A549 (cell line): ENCODE data around the gene PDE6C. TPM values are rescaled to one million over a fixed set of nuclear protein-coding genes. Genes with fewer than 3 reads are reported as not detected.

Experiments
- ATAC-seq, 2 experiments: fragments of 200-7000 bp in 1 of 2; fragments of >200 bp in 1 of 2; cut with Nextera tagmentation in 1 of 2; cut with Tn5 transposase in 1 of 2; 3 replicates each; pipeline versions ENCODE4 v1.8.0 to v1.9.1; 2018 to 2020; ENCODE audit warnings: mild to moderate bottlenecking in 1 of 2, moderate library complexity in 1 of 2
- CTCF ChIA-PET: fragments of 300-600 bp; sonication (Branson Sonifier 250); formaldehyde crosslinking; extraction: SDS; loops from one replicate; lab custom pipeline; 2021; ENCODE audit warnings: antibody characterized with exemption, inconsistent platforms; lab: Yijun Ruan, JAX
- POLR2A ChIA-PET: fragments of 350-600 bp; formaldehyde crosslinking; extraction: SDS; loops from one replicate; lab custom pipeline; 2021; ENCODE audit warnings: antibody characterized with exemption, inconsistent platforms; lab: Yijun Ruan, JAX
- DNase-seq, 2 experiments: peaks; one replicate each; pipeline versions ENCODE4 v3.0.0 to v3.0.0-alpha.2; 2011 to 2016; ENCODE audit warnings: low read depth in 1 of 2, low spot score in 1 of 2
- FAIRE-seq: peaks from 2 replicates; lab custom pipeline; 2011; peaks lifted over from hg19 to GRCh38; lab: Jason Lieb, UNC
- H3K27ac ChIP-seq, 2 experiments: fragments of >200 bp; sonication (Bioruptor Twin); formaldehyde crosslinking; 3 replicates each; pipeline ENCODE4 v1.5.1; 2016 to 2017
- H3K4me1 ChIP-seq: fragments of >200 bp; sonication (Bioruptor Twin); formaldehyde crosslinking; 3 replicates; pipeline ENCODE4 v1.6.1; 2016
- H3K4me2 ChIP-seq: fragments of >200 bp; sonication (Bioruptor Twin); formaldehyde crosslinking; 3 replicates; pipeline ENCODE4 v1.6.1; 2016
- H3K4me3 ChIP-seq: fragments of >200 bp; sonication (Bioruptor Twin); formaldehyde crosslinking; 3 replicates; pipeline ENCODE4 v1.5.1; 2016
- H3K9me3 ChIP-seq: fragments of >200 bp; sonication (Bioruptor Twin); formaldehyde crosslinking; 3 replicates; pipeline ENCODE4 v1.6.1; 2016
- CBX8 ChIP-seq: fragments of 200-600 bp; sonication (generic); IDR thresholded peaks from 2 replicates; pipeline ENCODE4 v1.6.1; 2016
- CHD2 ChIP-seq: fragments of 150-350 bp; IDR thresholded peaks from 2 replicates; pipeline ENCODE4 v1.6.1; 2014; ENCODE audit warnings: low read length; ENCODE audit not compliant: partially characterized antibody
- ELK1 ChIP-seq: fragments of 150-350 bp; IDR thresholded peaks from 2 replicates; pipeline ENCODE4 v1.6.1; 2014; ENCODE audit warnings: low read depth, mild to moderate bottlenecking, low read length
- ESRRA ChIP-seq: fragments of 150-350 bp; IDR thresholded peaks from 2 replicates; pipeline ENCODE4 v1.6.1; 2014; ENCODE audit warnings: mild to moderate bottlenecking, low read length, borderline replicate concordance
- FOSB ChIP-seq: fragments of 250-450 bp; sonication (Bioruptor Pico); IDR thresholded peaks from 2 replicates; pipeline ENCODE4 v1.5.0; 2020; ENCODE audit warnings: mild to moderate bottlenecking, moderate library complexity
- GATA3 ChIP-seq: IDR thresholded peaks from 2 replicates; pipeline ENCODE4 v1.6.1; 2012; ENCODE audit warnings: borderline replicate concordance
- HOXA7 ChIP-seq: fragments of 250-450 bp; sonication (Bioruptor Pico); IDR thresholded peaks from 2 replicates; pipeline ENCODE4 v1.5.0; 2020; ENCODE audit warnings: mild to moderate bottlenecking, moderate library complexity
- JUN ChIP-seq, 2 experiments: fragments of >200 bp; sonication (Bioruptor Twin); formaldehyde crosslinking; IDR thresholded peaks; 2 replicates in 1 of 2; 3 replicates in 1 of 2; pipeline ENCODE4 v1.6.1; 2016 to 2017
- PBX3 ChIP-seq: IDR thresholded peaks from 2 replicates; pipeline ENCODE4 v1.6.1; 2012
- POLR2A ChIP-seq: IDR thresholded peaks from 2 replicates; pipeline ENCODE4 v1.6.1; 2012; ENCODE audit warnings: mild to moderate bottlenecking, low read length
- POLR2AphosphoS2 ChIP-seq: conservative IDR thresholded peaks from 2 replicates; pipeline ENCODE4 v1.6.1; 2012; ENCODE audit warnings: low read length, improper control_type of control experiment, inconsistent platforms
- RAD21 ChIP-seq, 2 experiments: fragments of >200 bp in 1 of 2; sonication (Bioruptor Twin) in 1 of 2; formaldehyde crosslinking in 1 of 2; IDR thresholded peaks in 1 of 2; conservative IDR thresholded peaks in 1 of 2; 2 replicates in 1 of 2; 3 replicates in 1 of 2; pipeline ENCODE4 v1.6.1; 2012 to 2018; ENCODE audit warnings: inconsistent platforms in 1 of 2
- RCOR1 ChIP-seq: fragments of 150-350 bp; IDR thresholded peaks from 2 replicates; pipeline ENCODE4 v1.6.1; 2014; ENCODE audit warnings: antibody characterized with exemption, low read length, low read depth
- REST ChIP-seq: fragments of 200-600 bp; sonication (generic); IDR thresholded peaks from 2 replicates; pipeline ENCODE4 v1.6.1; 2016; ENCODE audit warnings: antibody characterized with exemption, mild to moderate bottlenecking, moderate library complexity
- RFX5 ChIP-seq: fragments of 450-650 bp; IDR thresholded peaks from 2 replicates; pipeline ENCODE4 v1.7.1; 2014; ENCODE audit warnings: antibody characterized with exemption, mild to moderate bottlenecking, moderate library complexity
- SMC3 ChIP-seq: fragments of >200 bp; sonication (Bioruptor Twin); formaldehyde crosslinking; IDR thresholded peaks from 3 replicates; pipeline ENCODE4 v1.6.1; 2018; ENCODE audit warnings: inconsistent platforms
- TFCP2L1 ChIP-seq: fragments of 250-450 bp; sonication (Bioruptor Pico); IDR thresholded peaks from 2 replicates; pipeline ENCODE4 v1.5.0; 2021; ENCODE audit warnings: mild to moderate bottlenecking
- ZC3H11A ChIP-seq: fragments of 450-650 bp; IDR thresholded peaks from 2 replicates; pipeline ENCODE4 v1.6.1; 2014; ENCODE audit warnings: antibody characterized with exemption, mild to moderate bottlenecking
- ZFP36 ChIP-seq: fragments of 450-650 bp; IDR thresholded peaks from 2 replicates; pipeline ENCODE4 v1.6.1; 2014; ENCODE audit warnings: borderline replicate concordance; ENCODE audit not compliant: partially characterized antibody
- ZSCAN20 ChIP-seq: fragments of 250-450 bp; sonication (Bioruptor Pico); IDR thresholded peaks from 2 replicates; pipeline ENCODE4 v1.8.0; 2022; ENCODE audit warnings: mild to moderate bottlenecking, moderate library complexity
- WGBS: methylation state at CpG from one replicate; pipeline ENCODE4 v1.1.6; 2017; ENCODE audit errors: missing lambda C conversion rate; 5-methylcytosine and 5-hydroxymethylcytosine counted together
- polyA plus RNA-seq, 4 experiments: library from polyadenylated mRNA; depleted of rRNA in 3 of 4; stranded (reverse); fragments of >200 nt; fragmentation: RNase III in 1 of 4; extraction: RNeasy Plus Mini Kit Qiagen cat#74134 plus additional on column Dnase treatment in 1 of 4; gene quantifications; 2 replicates in 3 of 4; 3 replicates in 1 of 4; pipeline ENCODE4 v1.2.3, GENCODE V29; 2011 to 2017
- TF ChIP-seq, protein P1 (sequence below): IDR thresholded peaks from 2 replicates; pipeline ENCODE4 v1.6.1; 2012
- TF ChIP-seq, protein P2 (sequence below): IDR thresholded peaks from 2 replicates; pipeline ENCODE4 v1.6.1; 2012; ENCODE audit warnings: low read depth, borderline replicate concordance

PDE6C gene
- polyA plus RNA-seq, 2 of the 4 experiments (the other 2 are of a cell fraction), result not detected

GRCh38 chr10:93630625-93631557 is 18.6 kb downstream of the PDE6C start (continued):
- TF ChIP-seq, protein P1, sequence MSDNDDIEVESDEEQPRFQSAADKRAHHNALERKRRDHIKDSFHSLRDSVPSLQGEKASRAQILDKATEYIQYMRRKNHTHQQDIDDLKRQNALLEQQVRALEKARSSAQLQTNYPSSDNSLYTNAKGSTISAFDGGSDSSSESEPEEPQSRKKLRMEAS, result no peak
- TF ChIP-seq POLR2AphosphoS2 (no peak), RAD21 (conservative IDR thresholded peaks at IDR 0.05 in 1 of 2, IDR thresholded peaks at IDR 0.05 in 1 of 2) (no peak), SMC3 (no peak), GATA3 (no peak), PBX3 (no peak), CBX8 (no peak)

GRCh38 chr10:93639791-93640190 is 27.5 kb downstream of the PDE6C start:
- H3K9me3 ChIP-seq, result no peaks in the 10 kb centered on the region
- no peak overlapping the region for H3K27ac ChIP-seq
- ChIA-PET CTCF (interaction anchor here (0.8 kb wide), 1 partner anchor 43 kb away, joined by 3 read pairs; no protein-coding TSS in a partner anchor), POLR2A (no interaction called here)
- DNase-seq (no peak), FAIRE-seq (no peak), ATAC-seq (no peak)
- 78% methylated on average over 7 of the region's 7 CpGs for WGBS
- TF ChIP-seq ZSCAN20 (CRISPR knock-in tag) (no peak), SMC3 (no peak), RFX5 (no peak), POLR2A (no peak), ELK1 (no peak), ZC3H11A (no peak), JUN (IDR thresholded peaks at IDR 0.05) (no peak), ZFP36 (no peak), TFCP2L1 (CRISPR knock-in tag) (no peak), RCOR1 (no peak), GATA3 (no peak), HOXA7 (no peak), RAD21 (conservative IDR thresholded peaks at IDR 0.05 in 1 of 2, IDR thresholded peaks at IDR 0.05 in 1 of 2) (no peak), FOSB (CRISPR knock-in tag) (no peak), ESRRA (no peak), CHD2 (no peak), REST (no peak)
- TF ChIP-seq, protein P2, sequence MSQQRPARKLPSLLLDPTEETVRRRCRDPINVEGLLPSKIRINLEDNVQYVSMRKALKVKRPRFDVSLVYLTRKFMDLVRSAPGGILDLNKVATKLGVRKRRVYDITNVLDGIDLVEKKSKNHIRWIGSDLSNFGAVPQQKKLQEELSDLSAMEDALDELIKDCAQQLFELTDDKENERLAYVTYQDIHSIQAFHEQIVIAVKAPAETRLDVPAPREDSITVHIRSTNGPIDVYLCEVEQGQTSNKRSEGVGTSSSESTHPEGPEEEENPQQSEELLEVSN, result no peak
- H3K4me2 ChIP-seq, result no peak overlapping the region
- no peak overlapping the region for H3K4me3 ChIP-seq
- no peaks in the 10 kb centered on the region for H3K4me1 ChIP-seq
